ENCODE data around the gene VPREB1.

DNA sequence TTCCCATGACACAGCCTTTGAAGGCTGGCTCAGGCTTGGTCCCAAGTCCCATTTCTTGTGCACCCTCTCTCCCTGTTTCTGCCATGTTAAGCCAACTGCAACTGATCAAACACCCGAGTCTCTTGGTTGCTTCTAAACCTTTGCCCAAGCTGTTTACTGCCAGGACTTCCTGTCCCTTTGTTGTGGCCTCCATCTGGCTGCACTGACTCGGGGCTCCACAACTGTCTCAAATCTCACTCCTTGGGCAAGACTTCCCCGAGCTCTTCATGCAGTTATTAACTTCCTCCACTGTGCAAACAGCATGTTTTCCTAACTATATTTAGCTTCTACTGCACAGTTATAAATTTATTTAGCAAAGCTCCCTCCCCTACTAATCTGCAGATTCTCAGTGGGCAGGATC lies 4.3 kb downstream of the VPREB1 start:
- no peak for TF ChIP-seq POLR2A (IDR thresholded peaks at IDR 0.05)
- no peak for TF ChIP-seq CTCF (IDR thresholded peaks at IDR 0.05)
- no peak for TF ChIP-seq POLR2AphosphoS5 (IDR thresholded peaks at IDR 0.05)
- TF ChIP-seq EP300 (IDR thresholded peaks at IDR 0.05; ENCODE audit: low read depth) = no peak

Measured in transverse colon (tissue), 4 donors.